Activated CD8-positive, alpha-beta memory T cell treated with anti-CD3 and anti-CD28 coated beads, Interleukin-2, amount 50 U/mL, for 48 hours (primary cell): ENCODE results near the gene PTPRN2.

Experiments used
- DNase-seq: peaks from one replicate; pipeline ENCODE4 v3.0.0-alpha.2; 2020

Gene PTPRN2

GRCh38 chr7:158270856-158271413 is 316.7 kb downstream of the PTPRN2 start:
- no peak for DNase-seq

- no peak for DNase-seq
Observed at GRCh38 chr7:158270106-158270775, 317.4 kb downstream of the PTPRN2 start.

- DNase-seq, result no peak
Observed at GRCh38 chr7:158268816-158269535, 318.6 kb downstream of the PTPRN2 start.

GRCh38 chr7:158267742-158268435 is 319.7 kb downstream of the PTPRN2 start:
- DNase-seq, result no peak

- no peak for DNase-seq
Observed at GRCh38 chr7:158266817-158267741, 320.5 kb downstream of the PTPRN2 start.

GRCh38 chr7:158266426-158266816 is 321.2 kb downstream of the PTPRN2 start:
- no peak for DNase-seq

GRCh38 chr7:158265743-158266080 is 321.9 kb downstream of the PTPRN2 start:
- no peak for DNase-seq

GRCh38 chr7:158264881-158265742 is 322.5 kb downstream of the PTPRN2 start:
- DNase-seq, result no peak

GRCh38 chr7:158263964-158264748 is 323.5 kb downstream of the PTPRN2 start:
- DNase-seq, result no peak

- no peak for DNase-seq
Observed at GRCh38 chr7:158263110-158263963, 324.3 kb downstream of the PTPRN2 start.

GRCh38 chr7:158262284-158263109 is 325.1 kb downstream of the PTPRN2 start:
- no peak for DNase-seq

- DNase-seq, result no peak
Observed at GRCh38 chr7:158261362-158262235, 326.0 kb downstream of the PTPRN2 start.

GRCh38 chr7:158260567-158261361 is 326.9 kb downstream of the PTPRN2 start:
- no peak for DNase-seq

GRCh38 chr7:158259671-158260418 is 327.8 kb downstream of the PTPRN2 start:
- DNase-seq, result no peak

GRCh38 chr7:158259141-158259540 is 328.5 kb downstream of the PTPRN2 start:
- DNase-seq, result no peak
